Neuron (in vitro differentiated cells): ENCODE results near the gene FEM1B.

Source experiments
- H2AFZ ChIP-seq: one replicate; pipeline ENCODE4 v1.6.1; 2013; ENCODE audit warnings: low read depth, mild to moderate bottlenecking, inconsistent platforms, low read length, moderate library complexity
- H3K27me3 ChIP-seq: one replicate; pipeline ENCODE4 v1.6.1; 2013; ENCODE audit warnings: low read length; ENCODE audit not compliant: insufficient read depth
- H3K36me3 ChIP-seq: one replicate; pipeline ENCODE4 v1.6.1; 2013; ENCODE audit warnings: low read length; ENCODE audit not compliant: insufficient read depth
- H3K4me1 ChIP-seq: one replicate; pipeline ENCODE4 v1.6.1; 2013; ENCODE audit warnings: low read length; ENCODE audit not compliant: insufficient read depth
- H3K4me3 ChIP-seq: 2 replicates; pipeline ENCODE4 v1.5.1; 2013; ENCODE audit warnings: mild to moderate bottlenecking, low read length, moderate library complexity
- H3K9me3 ChIP-seq: one replicate; pipeline ENCODE4 v1.6.1; 2013; ENCODE audit warnings: low read length

The FEM1B gene

DNA sequence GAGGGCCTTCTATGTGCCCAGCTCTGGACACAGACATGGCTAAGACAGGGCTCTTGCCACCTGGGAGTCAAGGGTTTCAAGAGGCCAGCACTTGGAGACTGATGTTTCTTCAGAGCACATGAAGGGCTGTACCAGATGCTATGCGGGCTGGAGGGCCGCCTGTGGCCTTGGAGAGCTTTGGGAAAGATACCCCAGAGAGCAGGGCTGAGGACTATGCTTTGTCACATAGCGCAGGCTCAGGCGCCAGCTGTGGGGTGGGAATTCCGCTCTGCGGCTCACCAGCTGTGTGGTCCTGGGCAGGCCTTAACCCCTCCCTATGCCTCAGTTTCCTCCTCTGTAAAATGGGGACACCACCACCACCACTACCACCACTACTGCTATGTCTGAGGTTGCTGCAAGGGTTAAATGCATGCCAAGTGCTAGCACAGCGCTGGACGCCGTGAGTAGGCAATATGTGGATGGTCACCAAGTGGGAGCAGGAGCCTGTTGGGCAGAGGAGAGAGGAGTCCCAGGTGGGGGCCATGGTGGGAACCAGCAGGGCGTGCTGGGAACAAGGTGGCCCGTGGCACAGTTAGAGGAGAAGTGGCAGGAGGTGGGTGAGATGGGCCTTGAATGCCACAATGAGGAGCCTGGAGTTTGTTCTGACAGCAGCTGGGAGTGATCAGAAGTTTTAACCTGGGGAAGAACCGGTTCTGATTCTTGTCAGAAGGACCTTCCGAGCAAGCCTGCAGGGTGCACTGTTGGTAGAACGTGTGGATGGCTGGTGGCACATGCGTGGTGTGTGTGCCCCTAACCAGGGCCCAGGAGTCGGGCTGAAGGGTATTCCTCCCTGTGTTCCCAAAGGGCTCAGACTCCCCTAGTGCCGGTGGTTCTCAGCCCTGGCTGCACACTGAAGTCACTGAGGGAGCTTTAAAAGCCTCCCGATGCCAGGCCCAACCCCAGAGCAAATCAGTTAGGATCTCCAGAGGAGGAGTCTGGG lies 41.7 kb downstream of the FEM1B start:
- Histone ChIP-seq H3K9me3 (no peaks in the 10 kb centered on the region), H3K4me1 (peaks cover 6% of the 10 kb centered on the region), H3K4me3 (no peak overlapping the region), H3K27me3 (peaks cover 26% of the 10 kb centered on the region), H3K36me3 (no peaks in the 10 kb centered on the region), H2AFZ (no peak overlapping the region)

- Histone ChIP-seq H3K9me3 (no peaks in the 10 kb centered on the region), H3K4me1 (peaks cover 4% of the 10 kb centered on the region), H3K27me3 (peaks cover 26% of the 10 kb centered on the region), H2AFZ (no peak overlapping the region), H3K4me3 (no peak overlapping the region), H3K36me3 (no peaks in the 10 kb centered on the region)
Observed at GRCh38 chr15:68319997-68320396, 42.5 kb downstream of the FEM1B start.

DNA sequence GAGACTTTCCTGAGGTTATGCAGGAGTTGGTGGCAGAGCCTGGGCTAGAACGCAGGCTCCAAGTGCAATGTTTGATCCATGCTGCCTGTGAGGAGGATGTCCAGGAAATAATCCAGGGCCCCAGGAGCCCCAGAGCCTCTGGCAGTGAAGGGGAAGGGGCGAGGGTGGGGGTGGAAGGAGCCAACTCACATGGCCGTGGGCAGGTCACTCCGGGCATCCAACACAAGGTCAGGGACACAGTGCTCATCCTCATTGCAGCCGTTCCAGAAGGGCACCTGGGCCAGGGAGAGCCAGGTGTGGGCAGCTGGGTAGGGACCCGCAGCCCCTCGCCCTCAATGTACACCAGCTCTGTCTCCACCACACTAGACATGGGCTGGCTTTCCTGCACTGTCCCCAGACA lies 43.7 kb downstream of the FEM1B start:
- H3K27me3 ChIP-seq, result peaks cover 24% of the 10 kb centered on the region
- no peaks in the 10 kb centered on the region for H3K9me3 ChIP-seq
- H3K36me3 ChIP-seq, result no peaks in the 10 kb centered on the region
- H3K4me1 ChIP-seq, result no peaks in the 10 kb centered on the region
- H3K4me3 ChIP-seq, result no peak overlapping the region
- no peak overlapping the region for H2AFZ ChIP-seq

DNA sequence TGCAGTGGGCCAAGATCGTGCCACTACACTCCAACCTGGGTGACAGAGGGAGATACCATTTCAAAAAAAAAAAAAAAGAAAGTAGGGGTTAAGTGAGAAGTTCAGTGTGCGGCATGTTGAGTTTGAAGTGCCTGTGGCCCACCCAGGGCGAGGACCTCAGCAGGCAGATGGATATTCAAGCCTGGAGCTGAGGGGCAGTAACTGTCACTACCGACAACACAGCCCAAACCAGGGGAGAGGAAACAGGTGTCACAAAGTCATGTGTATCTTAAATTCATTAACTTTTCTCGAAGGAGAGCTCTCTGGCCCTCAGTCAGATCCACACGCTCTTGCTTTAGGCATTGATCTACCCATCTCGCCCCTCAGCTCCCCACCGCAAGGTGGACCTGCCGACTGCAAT lies 45.3 kb downstream of the FEM1B start:
- Histone ChIP-seq H3K4me3 (no peak overlapping the region), H3K9me3 (no peaks in the 10 kb centered on the region), H3K4me1 (no peaks in the 10 kb centered on the region), H3K36me3 (no peaks in the 10 kb centered on the region), H2AFZ (no peak overlapping the region), H3K27me3 (peaks cover 29% of the 10 kb centered on the region)

DNA sequence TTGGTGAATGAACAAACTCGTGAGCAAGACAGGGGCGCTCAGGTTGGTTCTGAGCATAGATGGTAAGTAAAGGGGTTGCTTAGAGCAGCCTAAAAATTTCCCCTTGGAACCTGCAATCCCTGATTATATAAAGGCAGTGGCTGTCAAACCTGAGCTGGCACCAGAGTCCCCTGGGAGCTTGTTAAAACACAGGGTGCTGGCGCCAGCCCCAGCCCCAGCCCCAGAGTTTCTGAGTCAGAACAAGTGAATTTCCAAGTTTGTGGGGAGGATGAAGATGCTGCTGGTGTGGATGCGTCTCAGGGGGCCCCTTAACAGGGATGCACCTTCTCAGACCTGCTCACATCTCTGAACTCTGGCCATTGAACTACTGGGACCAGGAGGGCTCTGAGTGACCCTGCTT lies 48.2 kb downstream of the FEM1B start:
- Histone ChIP-seq H3K27me3 (peaks cover 29% of the 10 kb centered on the region), H3K9me3 (no peaks in the 10 kb centered on the region), H3K4me3 (no peak overlapping the region), H2AFZ (no peak overlapping the region), H3K36me3 (no peaks in the 10 kb centered on the region), H3K4me1 (peaks cover under 1% of the 10 kb centered on the region)

DNA sequence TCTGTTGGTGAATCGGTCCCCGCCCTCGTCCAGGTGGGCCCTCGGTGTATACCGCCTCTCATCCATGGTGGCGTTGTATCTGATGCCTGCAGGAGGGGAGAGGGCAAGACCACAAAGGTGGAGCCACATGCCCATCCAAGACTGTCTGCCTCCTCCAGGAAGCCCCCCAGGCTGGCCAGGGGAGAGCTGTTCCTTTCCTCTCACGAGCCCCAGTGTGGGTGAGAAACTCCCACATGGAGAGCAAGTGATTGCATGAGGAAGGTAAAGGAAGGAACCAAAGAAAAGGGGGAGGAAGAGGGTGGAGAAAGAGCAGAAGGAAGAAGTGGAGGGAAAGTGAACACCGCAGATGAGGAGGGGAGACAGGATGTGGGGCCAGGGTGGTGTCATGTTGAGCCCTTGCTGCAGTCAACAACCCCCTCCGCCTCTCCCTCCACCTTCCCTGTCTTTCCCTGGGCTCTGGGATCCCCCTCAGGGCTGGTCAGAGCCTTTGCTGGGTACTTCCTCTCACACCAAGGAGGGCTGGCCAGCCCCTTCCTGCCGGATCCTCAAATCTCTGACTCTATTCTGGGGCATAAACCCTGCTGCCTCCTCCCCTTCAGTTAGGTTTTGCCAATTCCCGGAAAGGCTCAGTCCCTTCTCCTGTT lies 49.3 kb downstream of the FEM1B start:
- H3K36me3 ChIP-seq, result no peaks in the 10 kb centered on the region
- no peak overlapping the region for H2AFZ ChIP-seq
- no peak overlapping the region for H3K4me3 ChIP-seq
- peaks cover 23% of the 10 kb centered on the region for H3K27me3 ChIP-seq
- no peaks in the 10 kb centered on the region for H3K9me3 ChIP-seq
- peaks cover 4% of the 10 kb centered on the region for H3K4me1 ChIP-seq

GRCh38 chr15:68328443-68328842 lies 50.9 kb downstream of the FEM1B start:
- peaks cover 4% of the 10 kb centered on the region for H3K4me1 ChIP-seq
- H3K36me3 ChIP-seq, result no peaks in the 10 kb centered on the region
- H3K9me3 ChIP-seq, result no peaks in the 10 kb centered on the region
- no peak overlapping the region for H2AFZ ChIP-seq
- H3K27me3 ChIP-seq, result peaks cover 18% of the 10 kb centered on the region
- H3K4me3 ChIP-seq, result no peak overlapping the region

- Histone ChIP-seq H3K4me3 (no peak overlapping the region), H3K27me3 (peaks cover 13% of the 10 kb centered on the region), H3K4me1 (peaks cover 4% of the 10 kb centered on the region), H3K9me3 (no peaks in the 10 kb centered on the region), H3K36me3 (no peaks in the 10 kb centered on the region), H2AFZ (no peak overlapping the region)
Observed at GRCh38 chr15:68328964-68329363, 51.4 kb downstream of the FEM1B start.

DNA sequence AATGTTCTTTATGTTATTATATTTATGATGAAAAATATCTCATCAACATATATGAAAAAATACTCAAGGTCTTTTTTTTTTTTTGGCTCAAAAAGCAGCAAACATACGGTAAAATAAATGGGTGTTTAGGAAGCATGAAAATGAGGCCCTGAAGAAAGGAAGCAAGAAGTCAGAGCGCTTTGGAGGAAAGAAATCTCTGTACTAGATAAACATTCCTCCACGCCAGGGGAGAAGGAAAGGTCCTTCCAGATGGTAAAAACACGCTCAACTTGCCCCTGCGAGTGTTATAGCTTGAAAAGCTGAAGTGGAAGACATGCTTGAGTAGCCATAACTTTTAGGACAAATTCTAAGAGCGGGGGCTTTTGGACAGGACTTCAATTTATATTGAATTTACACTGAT lies 52.9 kb downstream of the FEM1B start:
- Histone ChIP-seq H3K9me3 (no peaks in the 10 kb centered on the region), H3K4me1 (peaks cover 4% of the 10 kb centered on the region), H3K27me3 (peaks cover 13% of the 10 kb centered on the region), H2AFZ (no peak overlapping the region), H3K36me3 (no peaks in the 10 kb centered on the region), H3K4me3 (no peak overlapping the region)

DNA sequence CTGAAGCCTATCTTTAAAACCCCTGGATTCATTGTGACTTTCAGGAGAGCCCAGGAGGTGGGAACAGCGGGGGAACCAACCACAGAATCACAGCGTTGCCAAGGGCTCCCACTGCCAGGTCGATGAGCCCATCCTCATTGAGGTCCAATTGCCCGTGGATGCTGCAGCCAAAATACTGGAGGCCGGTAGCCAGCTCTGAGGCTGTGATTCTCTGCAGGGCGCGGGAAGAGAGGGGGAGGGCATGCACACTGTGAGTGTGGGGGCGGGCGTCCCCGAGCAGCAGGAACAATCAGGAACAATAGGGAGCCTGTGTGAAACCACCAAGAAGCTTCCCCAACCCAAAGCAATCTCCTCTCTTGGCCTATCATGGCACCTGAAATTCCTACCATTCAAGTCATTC lies 53.4 kb downstream of the FEM1B start:
- no peak overlapping the region for H3K4me3 ChIP-seq
- H2AFZ ChIP-seq, result no peak overlapping the region
- peaks cover 13% of the 10 kb centered on the region for H3K27me3 ChIP-seq
- no peaks in the 10 kb centered on the region for H3K36me3 ChIP-seq
- peaks cover 4% of the 10 kb centered on the region for H3K4me1 ChIP-seq
- no peaks in the 10 kb centered on the region for H3K9me3 ChIP-seq

DNA sequence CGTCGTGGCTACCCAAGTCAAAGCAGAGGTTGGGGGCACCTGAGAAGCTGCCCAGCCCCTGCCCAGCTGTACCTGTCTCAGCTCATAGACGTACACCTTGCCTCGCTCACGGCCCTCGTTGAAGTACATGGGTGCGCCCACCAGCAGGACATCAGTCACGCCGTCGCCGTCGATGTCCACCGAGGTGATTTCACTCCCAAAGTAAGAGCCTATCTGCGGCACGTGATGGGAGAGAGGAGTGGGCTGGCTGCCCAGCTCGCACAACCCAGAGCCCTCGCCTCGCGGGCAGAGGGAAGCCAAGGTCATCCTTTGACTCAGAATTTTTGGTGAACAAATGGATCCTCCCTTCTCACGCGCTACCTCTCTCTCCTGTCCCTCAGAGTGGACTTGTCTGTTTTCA lies 54.7 kb downstream of the FEM1B start:
- Histone ChIP-seq H2AFZ (no peak overlapping the region), H3K27me3 (peaks cover 7% of the 10 kb centered on the region), H3K9me3 (no peaks in the 10 kb centered on the region), H3K4me1 (peaks cover 4% of the 10 kb centered on the region), H3K4me3 (no peak overlapping the region), H3K36me3 (no peaks in the 10 kb centered on the region)

DNA sequence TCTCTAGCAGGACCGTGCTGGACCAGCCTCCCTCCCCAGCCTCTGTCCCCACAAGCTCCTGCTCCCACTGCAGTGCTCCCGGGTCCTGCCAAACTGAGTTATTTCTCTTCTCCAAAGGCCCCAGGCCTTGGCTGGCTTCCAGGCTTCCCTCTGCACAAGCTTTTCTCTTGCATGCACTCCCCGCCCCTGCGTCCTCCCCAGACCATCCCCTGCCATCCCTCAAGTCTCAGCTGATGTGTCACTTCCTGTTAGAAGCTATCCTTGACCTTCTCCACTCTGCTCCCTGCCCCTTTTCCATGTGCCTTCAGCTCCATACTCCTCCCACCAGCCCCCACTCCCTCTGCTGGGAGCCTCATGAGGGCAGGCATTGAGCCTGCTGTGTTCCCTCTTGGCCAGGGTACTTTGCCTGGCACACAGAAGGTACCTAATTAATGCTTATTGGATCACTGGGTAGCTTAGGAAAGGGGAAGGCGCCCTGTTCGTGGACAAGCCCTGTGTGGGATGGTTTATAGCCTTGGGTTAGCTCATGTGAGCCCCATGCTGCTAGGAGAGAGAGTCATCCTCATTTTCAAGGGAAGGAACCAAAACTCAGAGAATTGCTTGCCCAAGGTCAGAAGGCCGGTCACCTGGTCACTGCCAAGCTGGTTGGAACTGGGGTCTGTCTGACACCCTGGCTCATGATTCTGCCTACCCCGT lies 56.4 kb downstream of the FEM1B start:
- Histone ChIP-seq H3K4me3 (no peak overlapping the region), H3K4me1 (peaks cover 4% of the 10 kb centered on the region), H3K36me3 (no peaks in the 10 kb centered on the region), H2AFZ (no peak overlapping the region), H3K9me3 (no peaks in the 10 kb centered on the region), H3K27me3 (peaks cover 6% of the 10 kb centered on the region)

GRCh38 chr15:68334661-68335124 lies 57.1 kb downstream of the FEM1B start:
- Histone ChIP-seq H3K36me3 (no peaks in the 10 kb centered on the region), H2AFZ (no peak overlapping the region), H3K27me3 (peaks cover 7% of the 10 kb centered on the region), H3K4me3 (no peak overlapping the region), H3K9me3 (no peaks in the 10 kb centered on the region), H3K4me1 (peaks cover 4% of the 10 kb centered on the region)
